HG02938 (cell line): Measurements from ENCODE around the gene BCAS3.
"Not testable (repeated sequence)": the region's sequence is repeated elsewhere in the genome, so short reads cannot be mapped to it uniquely, and the experiment has no call there.

Source experiments
- ATAC-seq: cut with Tn5 transposase; IDR thresholded peaks from one replicate; pipeline ENCODE4 v1.9.1; 2021; ENCODE audit warnings: mild to moderate bottlenecking, moderate library complexity; ENCODE audit not compliant: unreplicated experiment

The BCAS3 gene

DNA sequence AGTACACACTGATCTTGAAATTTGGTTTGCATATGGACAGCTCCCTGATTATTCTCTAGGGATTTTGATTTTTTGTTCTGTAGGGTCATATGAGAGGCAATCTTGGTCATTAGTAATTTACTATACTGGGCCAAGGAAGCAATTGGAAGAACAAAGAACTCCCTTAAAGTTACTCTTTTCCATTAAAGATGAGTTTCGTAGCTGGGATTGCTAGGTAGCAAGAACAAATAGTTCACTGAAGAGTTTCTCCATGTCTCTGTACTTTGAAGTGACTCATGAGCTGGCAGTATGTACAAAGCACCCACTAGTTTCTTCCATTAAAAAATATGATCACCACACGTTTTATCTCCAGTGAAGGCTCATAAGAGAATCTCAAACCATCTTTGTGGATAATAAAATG is 6.2 kb upstream of the BCAS3 start:
- no peak for ATAC-seq

DNA sequence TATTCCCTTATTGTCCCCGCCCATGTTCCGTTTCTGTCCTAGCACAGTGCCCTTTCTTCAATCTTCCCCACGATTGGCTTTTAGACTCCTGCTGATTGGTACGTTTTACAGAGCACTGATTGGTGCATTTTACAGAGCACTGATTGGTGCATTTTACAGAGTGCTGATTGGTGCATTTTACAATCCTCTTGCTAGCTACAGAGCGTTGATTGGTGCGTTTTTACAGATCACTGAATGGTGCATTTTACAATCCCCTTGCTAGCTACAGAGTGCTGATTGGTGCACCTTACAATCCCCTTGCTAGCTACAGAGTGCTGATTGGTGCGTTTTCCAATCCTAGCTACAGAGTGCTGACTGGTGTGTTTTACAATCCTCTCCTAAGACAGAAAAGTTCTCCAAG is 3.0 kb upstream of the BCAS3 start:
- not testable (repeated sequence) for ATAC-seq

DNA sequence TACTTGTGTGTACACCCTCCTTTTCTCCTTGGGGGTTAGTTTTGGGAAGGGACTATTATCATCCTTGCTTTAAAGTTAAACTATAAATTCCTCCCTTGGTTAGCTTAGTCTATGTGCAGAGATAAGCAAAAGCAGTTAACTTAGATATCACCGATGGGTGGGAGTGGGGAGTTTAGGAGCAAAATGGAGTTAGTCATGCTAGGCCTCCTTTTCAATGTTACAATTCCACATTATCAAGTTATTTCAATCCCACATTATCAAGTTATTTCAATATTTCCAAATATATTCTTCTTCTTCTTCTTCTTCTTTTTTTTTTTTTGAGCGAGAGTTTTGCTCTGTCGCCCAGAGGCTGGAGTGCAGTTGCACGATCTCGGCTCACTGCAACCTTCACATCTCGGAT is 1.7 kb upstream of the BCAS3 start:
- no peak for ATAC-seq

DNA sequence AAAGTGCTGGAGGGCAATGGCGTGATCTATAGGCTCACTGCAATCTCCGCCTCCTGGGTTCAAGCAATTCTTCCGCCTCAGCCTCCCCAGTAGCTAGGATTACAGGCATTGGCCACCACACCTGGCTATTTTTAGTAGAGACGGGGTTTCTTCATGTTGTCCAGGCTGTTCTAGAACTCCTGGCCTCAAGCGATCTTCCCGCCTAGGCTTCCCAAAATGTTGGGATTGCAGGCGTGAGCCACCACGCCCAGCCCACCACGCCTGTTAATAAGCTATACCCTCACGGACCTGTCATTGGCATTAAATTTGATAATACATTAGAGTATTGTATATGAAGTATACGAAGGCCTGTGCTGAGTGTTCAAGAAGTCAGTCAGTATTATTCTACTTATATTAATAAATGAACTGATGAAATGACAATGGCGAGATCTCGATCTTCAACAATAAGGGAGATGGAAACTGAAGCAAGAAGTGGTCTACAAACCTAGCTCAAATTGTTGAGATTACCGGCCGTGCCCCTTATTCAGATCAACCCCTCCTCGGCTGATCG is 818 bp upstream of the BCAS3 start:
- ATAC-seq = no peak

DNA sequence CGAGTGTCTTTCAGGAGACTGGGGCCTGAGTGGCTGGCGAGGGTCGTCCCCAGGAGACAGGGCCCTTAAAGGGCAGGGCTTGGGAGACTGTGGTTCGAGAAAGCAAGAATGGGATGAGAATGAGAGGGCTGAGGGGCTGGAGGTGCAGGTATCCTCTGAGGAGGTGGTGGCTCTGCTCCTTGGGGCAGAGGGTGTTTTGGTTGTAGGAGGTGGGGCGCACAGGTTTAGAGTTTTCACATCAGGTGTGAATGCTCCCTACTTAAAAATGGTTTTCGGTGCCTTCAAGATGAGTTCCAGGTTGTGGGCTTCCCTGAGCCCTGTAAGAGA is 430 bp downstream of the BCAS3 start:
- ATAC-seq = no peak

DNA sequence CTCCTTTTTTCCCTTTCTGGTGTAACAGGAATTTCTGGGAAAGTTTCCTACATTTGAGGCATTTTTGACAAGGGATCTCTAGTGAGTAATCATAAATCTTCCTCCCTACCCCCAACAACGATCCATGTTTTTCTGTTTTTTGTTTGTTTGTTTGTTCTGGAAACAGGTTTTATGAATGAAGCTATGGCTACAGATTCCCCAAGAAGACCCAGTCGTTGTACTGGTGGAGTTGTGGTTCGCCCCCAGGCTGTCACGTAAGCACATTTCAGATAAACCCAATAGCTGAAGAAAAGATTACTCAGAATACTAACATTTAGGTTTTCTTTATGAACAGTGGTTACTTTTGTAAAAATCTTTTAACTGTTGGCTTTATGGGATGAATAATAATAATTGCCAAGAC is 1.6 kb downstream of the BCAS3 start:
- no peak for ATAC-seq

DNA sequence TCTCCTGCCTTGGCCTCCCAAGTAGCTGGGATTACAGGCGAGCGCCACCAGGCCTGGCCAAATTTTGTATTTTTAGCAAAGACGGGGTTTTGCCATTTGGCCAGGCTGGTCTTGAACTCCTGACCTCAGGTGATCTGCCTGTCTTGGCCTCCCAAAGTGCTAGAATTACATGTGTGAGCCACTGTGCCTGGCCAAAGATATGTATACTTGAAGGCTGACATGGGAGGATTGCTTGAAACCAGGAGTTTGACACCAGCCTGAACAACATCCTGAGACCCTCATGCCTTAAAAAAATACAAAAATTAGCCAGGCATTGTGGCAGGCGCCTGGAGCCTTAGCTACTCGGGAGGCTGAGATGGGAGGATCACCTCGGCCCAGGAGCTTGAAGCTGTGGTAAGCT is 3.1 kb downstream of the BCAS3 start:
- ATAC-seq = no peak

DNA sequence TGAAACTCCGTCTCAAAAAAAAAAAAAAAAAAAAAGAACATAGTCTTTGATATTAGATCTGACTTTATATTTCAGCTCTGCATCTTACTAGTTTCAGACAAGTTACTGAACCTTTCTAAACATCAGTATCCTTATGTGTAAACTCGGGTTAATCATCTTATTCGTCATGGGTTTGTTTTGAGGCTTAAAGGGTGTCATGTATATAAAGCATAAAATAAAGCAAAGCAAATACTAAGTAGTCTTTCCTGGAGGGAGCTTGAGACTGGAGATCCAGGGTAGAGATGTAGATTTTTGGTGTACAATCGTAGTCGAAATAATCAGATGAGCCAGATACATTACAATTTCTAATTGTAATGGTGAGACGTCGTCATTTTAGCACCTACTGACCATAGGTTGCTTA is 7.8 kb downstream of the BCAS3 start:
- no peak for ATAC-seq

DNA sequence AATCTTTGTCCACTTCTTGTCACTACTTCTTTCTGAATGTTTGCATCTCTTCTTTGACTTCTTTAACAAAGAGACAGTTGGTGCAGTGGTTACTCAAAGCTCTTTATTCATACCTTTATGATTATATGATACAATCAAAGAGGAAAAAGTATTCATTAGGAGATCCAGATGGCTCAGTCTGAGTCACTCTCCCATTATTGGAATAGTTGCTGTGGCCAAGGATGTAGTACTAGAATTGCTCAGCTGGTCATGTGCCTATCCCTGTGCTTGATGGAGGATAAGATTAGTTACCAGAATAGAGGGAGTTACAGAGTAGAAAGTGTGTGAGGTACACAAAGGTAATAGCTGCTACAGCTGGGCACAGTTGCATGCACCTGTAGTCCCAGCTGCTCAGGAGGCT is 18.3 kb downstream of the BCAS3 start:
- ATAC-seq = no peak

DNA sequence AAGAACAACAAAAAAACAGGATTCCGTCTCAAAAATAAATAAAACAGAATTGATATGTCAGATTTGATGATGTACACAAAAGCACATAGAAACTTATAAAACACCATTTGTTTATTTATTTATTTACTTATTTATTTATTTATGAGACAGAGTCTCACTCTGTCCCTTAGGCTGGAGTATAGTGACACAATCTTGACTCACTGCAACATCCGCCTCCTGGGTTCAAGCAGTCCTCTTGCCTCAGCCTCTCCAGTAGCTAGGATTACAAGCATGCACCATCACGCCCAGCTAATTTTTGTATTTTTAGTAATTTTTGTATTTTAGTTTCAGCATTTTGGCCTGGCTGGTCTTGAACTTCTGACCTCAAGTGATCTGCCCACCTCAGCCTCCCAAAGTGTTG is 21.4 kb downstream of the BCAS3 start:
- ATAC-seq = no peak

DNA sequence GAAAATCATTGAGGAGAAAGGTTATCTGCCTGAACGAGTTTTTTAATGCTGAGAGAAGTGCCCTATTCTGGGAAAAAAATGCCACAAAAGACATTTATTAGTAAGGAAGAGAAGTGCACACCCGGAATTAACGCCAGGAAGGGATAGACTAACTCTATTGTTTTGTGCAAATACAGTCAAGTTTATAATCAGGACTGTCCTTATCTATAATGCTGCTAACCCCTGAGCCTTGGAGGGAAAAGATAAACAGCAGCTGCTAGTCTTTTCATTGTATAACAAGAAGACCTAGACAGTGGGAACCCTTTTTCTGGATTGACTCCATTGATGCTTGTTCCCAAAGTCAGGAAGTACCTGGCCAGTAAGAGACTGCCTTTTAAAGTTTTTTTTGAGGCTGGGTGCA is 26.5 kb downstream of the BCAS3 start:
- ATAC-seq = no peak

DNA sequence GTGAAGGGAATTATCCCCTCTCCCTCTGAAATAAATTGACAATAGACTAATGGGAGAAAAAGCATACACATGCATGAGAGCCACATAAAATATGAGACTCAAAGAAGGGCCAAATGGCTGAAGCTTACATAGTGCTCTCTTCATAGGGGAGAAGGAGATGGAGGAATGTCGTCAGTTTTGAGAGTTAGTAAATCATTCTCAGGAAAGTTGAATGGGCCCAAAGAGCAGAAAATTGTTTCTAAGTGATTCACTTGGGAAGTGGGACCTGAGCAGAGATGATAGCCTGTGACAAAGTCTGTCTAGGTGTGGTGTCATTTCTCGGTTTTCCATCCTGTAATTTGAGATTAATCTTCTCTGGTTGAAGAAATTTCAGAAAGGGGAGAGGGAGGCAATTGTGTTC is 35.0 kb downstream of the BCAS3 start:
- no peak for ATAC-seq

DNA sequence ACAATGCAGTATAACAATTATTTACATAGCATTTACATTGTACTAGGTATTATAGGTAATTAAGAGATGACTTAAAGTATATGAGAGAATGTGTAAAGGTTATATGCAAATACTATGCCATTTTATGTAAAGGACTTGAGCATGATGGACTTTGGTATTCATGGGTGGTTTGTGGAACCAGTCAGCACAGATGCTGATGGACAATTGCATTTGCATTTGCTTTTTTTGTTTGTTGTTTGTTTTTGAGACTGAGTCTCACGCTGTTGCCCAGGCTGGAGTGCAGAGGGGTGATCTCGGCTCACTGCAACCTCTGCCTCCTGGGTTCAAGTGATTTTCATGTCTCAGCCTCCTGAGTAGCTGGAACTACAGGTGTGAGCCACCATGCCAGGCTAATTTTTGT is 36.0 kb downstream of the BCAS3 start:
- ATAC-seq = no peak

DNA sequence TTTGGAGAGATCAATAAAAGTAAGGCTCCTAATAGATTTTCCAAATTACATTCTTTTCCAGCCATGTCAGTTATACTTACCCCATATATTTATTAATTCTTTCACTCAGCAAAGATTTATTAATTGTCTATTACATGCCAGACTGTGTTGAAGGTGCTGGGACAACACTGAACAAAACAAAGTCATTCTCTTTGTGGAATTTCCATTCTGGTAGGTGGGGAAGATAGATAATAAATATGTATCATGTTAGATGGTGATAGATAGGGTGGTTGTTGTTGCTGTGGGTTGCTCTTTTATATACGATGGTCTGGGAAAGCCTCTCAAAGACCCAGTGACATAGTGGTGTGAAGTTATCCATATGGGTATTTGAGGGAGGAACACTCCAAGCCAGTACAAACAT is 39.1 kb downstream of the BCAS3 start:
- ATAC-seq = no peak

DNA sequence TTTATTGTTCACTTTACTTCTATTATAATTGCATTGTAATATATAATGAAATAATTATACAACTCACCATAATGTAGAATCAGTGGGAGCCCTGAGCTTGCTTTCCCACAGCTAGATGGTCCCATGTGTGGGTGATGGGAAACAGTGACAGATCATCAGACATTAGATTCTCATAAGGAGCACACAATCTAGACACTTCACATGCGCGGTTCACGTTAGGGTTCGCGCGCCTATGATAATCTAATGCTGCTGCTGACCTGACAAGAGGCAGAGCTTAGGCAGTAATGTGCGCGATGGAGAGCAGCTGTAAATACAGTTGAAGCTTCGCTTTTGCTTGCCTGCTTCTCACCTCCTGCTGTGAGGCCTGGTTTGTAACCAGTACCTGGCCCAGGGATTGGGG is 40.2 kb downstream of the BCAS3 start:
- ATAC-seq = no peak

DNA sequence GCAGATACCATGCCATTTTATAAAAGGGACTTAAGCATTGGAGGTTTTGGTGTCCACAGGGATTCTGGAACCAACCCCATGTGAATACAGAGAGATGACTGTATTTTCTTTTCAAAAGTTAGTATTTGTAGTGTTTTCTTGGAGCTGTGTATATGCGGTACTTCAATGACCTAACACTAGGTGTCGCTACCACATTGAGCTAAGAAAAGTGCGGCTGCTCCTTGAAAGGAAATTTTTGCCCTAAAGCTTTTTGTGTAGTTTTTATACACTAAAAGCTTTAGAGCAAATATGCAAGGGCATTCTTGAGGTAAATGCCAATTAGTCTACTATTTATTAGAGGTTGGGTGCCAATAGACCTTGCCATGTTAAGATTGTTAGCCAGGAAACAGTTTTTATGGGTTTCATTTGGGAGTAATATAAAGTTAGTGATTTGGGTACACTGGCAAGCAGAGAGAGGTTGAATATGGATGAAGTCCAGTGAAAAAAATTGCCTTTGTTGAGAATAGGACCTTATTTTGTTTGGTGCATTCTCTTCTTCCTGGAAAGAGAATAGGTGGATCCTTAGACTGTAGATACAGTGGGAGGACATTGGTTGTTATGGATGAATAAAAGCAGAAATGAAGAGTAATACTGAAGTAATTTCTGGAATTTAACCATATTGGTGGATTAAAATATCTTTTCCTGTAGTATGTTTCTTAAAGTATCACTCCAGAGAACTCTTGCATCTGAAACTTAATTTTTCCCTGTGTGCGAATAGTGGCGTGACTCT is 43.3 kb downstream of the BCAS3 start:
- no peak for ATAC-seq

DNA sequence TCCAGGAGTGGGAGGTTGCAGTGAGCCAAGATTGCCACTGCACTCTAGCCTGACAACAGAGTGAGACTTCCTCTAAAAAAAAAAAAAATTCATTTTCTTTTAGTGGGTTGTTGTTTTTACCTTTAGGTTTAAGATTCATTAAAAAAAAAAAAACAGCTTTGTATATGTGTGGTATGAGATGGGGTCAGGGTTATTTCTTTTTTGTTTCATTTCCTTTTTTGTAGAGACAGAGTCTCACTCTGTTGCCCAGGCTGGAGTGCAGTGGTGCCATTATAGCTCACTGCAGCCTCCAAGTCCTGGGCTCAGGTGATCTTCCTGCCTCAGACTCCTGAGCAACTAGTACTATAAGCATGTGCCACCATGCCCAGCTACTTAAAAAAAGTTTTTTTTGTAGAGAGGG is 47.0 kb downstream of the BCAS3 start:
- ATAC-seq = peak; percentile 67

DNA sequence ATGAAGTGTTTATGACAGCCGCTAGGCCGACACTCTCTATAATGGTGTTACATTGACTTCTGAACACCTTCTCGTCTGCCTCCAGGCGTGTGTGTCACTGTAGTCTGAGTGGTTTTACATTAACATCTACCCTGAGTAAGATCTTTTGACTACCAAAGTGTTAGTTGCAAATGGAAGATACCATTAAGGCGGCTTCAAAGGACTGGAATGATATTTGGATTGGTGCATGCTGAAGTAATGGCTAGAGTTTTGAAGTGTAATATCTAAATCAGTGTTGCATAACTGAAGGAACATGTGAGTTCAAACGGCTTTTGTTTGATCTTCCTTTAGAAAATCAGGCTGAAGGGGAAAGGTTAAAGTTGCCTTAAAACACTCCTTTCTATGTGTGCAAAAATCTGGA is 52.2 kb downstream of the BCAS3 start:
- ATAC-seq = no peak

DNA sequence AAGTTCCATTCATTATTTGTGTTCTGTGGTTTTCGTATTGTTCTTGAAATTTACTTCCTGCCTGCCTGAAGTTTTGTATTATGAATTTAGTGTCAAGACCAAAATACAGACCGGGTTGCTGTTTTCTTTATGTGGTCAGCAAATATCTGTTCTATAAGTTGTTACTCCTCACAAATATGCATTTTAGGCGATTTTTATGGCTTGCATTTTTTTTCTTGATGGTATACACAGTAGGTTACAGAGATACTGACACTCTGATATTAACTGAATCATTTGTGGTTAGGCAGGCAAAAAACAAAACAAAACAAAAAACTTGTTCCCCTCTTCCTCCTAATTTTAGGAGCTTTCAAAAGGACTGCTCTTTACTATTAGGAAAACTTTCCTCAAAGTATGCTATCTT is 52.6 kb downstream of the BCAS3 start:
- no peak for ATAC-seq

DNA sequence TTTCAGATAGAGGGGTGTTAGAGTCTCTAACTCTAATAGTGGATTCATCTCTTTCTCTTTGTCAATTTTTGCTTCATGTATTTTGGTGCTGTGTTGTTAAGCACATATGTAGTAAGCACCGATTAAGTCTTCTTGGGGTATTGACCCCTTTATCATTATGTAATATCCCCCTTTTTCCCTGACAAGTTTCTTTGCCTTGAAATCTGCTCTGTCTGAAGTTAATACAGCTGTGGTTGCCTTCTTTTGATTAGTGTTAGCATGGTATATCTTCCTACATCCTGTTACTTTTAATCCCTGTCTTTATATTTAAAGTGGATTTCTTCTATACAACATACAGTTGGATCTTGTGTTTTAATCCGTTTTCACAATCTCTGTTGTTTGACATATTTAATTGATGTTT is 60.6 kb downstream of the BCAS3 start:
- no peak for ATAC-seq

DNA sequence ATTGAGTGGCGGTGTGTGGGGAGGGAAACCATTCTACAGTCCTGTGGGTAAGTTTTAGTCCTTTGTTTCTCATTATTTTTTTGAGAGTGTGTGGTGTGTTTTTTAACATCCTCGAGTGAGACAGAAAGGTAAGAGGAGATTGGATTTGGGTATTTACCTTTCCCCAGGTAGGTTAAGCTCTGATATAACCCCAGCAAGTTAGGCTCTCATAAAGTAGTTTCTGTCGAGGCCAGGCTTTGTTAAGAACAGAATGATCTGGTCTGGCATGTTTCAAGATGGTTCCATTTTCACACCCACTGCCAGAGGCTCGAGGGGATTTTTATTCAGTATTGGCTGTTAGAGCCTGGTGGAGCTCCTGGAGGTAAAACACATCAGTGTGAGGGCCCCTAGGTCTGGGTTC is 62.9 kb downstream of the BCAS3 start:
- ATAC-seq = no peak

DNA sequence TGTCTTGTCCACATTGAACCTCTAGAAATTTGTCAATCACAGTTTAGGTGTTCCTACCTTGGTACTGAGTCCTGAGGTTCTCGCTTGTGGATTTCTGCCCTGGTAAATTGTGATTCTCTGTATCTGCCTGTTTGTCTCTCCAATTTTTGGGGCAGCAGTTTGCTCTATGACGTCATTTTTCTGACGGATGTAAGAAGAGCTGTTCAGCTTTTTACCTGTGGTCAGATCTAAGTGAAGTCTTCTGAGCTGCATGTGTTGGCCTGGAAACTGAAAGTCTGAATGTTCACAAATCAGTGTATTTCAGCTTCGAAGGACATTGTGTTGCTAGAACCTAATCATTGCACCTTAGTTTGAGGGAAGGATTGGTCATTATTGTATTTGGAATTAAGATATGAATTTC is 63.4 kb downstream of the BCAS3 start:
- ATAC-seq = no peak

DNA sequence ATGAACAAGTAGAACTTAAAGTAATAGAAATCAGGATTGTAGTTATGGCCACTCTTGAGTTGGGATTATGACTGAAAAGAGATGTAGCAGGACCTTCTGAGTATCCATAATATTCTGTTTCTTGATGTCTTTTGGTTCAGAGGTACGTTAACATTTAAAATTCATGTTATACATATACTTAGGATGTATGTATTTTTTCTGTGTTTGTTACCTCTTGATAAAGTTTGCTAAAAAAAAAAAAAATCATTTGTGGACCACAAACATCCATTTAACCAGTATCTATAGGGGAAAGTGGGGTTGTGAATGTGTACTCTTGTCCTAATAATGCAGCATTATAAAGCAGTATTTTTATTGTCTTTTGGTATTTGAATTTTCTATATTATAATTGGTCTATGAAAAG is 65.6 kb downstream of the BCAS3 start:
- no peak for ATAC-seq
